ENCODE results near the gene TRPM7. TPM values are rescaled to one million over a fixed set of nuclear protein-coding genes. Genes with fewer than 3 reads are reported as not detected.
"Not testable (repeated sequence)": the region's sequence is repeated elsewhere in the genome, so short reads cannot be mapped to it uniquely, and the experiment has no call there.

Gene TRPM7
- total RNA-seq, 4 donors from 2014 or later = 46.2 to 755 (median 83.5) TPM

DNA sequence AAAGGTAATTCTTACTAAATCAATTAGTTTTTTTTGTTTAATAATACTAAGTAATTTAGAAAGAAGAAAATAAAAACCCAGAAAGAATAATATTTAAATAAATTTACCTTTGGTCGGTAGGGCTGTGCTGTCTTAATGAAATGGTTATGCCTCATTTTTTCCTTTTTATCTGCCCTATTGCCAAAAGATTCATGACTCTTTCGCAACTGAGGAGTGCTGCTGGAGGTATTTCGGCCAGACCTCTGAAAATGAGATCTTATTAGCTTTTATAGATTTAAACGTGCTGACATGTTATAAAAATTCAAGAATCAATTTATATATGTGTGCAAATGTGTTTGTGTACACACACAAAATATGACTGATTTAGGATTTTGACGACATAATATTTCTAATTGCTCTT is 73.0 kb downstream of the TRPM7 start:
- Histone ChIP-seq H3K36me3 (no peaks in the 10 kb centered on the region), H3K27me3 (no peaks in the 10 kb centered on the region), H3K27ac (no peak overlapping the region), H3K9me3 (no peaks in the 10 kb centered on the region), H3K4me1 (no peaks in the 10 kb centered on the region), H3K4me3 (no peak overlapping the region)
- DNase-seq = no peak
- intact Hi-C loops (cut with DNase I; ENCODE audit: low total_unique reads) = no loop called here
- TF ChIP-seq, protein P1, sequence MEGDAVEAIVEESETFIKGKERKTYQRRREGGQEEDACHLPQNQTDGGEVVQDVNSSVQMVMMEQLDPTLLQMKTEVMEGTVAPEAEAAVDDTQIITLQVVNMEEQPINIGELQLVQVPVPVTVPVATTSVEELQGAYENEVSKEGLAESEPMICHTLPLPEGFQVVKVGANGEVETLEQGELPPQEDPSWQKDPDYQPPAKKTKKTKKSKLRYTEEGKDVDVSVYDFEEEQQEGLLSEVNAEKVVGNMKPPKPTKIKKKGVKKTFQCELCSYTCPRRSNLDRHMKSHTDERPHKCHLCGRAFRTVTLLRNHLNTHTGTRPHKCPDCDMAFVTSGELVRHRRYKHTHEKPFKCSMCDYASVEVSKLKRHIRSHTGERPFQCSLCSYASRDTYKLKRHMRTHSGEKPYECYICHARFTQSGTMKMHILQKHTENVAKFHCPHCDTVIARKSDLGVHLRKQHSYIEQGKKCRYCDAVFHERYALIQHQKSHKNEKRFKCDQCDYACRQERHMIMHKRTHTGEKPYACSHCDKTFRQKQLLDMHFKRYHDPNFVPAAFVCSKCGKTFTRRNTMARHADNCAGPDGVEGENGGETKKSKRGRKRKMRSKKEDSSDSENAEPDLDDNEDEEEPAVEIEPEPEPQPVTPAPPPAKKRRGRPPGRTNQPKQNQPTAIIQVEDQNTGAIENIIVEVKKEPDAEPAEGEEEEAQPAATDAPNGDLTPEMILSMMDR (IDR thresholded peaks at IDR 0.05) = no peak
- TF ChIP-seq POLR2A (IDR thresholded peaks at IDR 0.05) = no peak

DNA sequence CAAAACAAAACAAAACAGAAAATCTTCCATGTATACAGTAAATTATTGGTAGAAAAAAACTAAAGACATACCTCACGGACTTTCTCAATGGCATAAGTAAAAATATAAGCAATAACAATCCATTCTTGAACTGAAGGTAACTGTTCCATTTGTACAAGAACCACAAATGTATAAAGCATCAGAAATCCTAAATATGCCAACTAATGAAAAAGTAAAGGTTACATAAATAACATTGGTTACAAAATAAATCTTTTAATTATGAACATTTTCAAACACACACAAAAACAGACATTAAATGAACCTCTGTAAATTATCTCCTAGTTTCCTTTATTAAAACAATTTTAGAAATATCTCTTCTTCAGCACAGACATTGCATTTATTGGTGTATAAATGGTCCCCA is 79.5 kb downstream of the TRPM7 start:
- Histone ChIP-seq H3K36me3 (no peaks in the 10 kb centered on the region), H3K4me3 (no peak overlapping the region), H3K9me3 (no peaks in the 10 kb centered on the region), H3K27ac (no peak overlapping the region), H3K27me3 (no peaks in the 10 kb centered on the region), H3K4me1 (no peaks in the 10 kb centered on the region)
- intact Hi-C loops (cut with DNase I; ENCODE audit: low total_unique reads) = no loop called here
- no peak for DNase-seq
- TF ChIP-seq, protein P1 (IDR thresholded peaks at IDR 0.05) = no peak
- no peak for TF ChIP-seq POLR2A (IDR thresholded peaks at IDR 0.05)

DNA sequence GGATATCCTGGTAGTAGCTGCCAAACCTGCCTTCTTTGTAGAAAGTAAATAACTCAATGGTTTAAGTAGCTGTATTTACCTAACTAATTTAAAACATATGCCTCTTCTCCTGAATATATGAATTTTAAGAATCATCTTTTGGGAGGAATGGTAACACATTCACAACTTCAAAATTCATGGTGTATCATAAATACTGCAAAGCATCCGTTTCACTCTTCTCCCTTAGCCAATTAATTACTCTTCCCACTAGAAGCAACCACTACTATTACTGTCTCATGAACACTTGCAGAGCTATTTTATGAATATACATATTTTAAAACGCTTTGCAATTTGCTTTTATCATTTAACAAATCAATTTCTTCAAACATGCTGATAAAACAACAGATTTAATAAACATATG is 81.1 kb downstream of the TRPM7 start:
- intact Hi-C loops (cut with DNase I; ENCODE audit: low total_unique reads) = no loop called here
- DNase-seq = no peak
- Histone ChIP-seq H3K4me3 (no peak overlapping the region), H3K27me3 (no peaks in the 10 kb centered on the region), H3K27ac (no peak overlapping the region), H3K36me3 (no peaks in the 10 kb centered on the region), H3K4me1 (no peaks in the 10 kb centered on the region), H3K9me3 (no peaks in the 10 kb centered on the region)
- no peak for TF ChIP-seq POLR2A (IDR thresholded peaks at IDR 0.05)
- TF ChIP-seq, protein P1 (IDR thresholded peaks at IDR 0.05) = no peak

DNA sequence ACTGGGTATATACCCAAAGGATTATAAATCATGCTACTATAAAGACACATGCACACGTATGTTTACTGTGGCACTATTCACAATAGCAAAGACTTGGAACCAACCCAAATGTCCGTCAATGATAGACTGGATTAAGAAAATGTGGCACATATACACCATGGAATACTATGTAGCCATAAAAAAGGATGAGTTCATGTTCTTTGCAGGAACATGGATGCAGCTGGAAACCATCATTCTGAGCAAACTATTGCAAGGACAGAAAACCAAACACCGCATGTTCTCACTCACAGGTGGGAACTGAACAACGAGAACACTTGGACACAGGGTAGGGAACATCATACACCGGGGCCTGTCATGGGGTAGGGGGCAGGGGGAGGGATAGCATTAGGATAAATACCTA is 84.6 kb downstream of the TRPM7 start:
- intact Hi-C loops (cut with DNase I; ENCODE audit: low total_unique reads); H3K4me1 ChIP-seq; H3K9me3 ChIP-seq; H3K27ac ChIP-seq; H3K36me3 ChIP-seq; DNase-seq; H3K4me3 ChIP-seq; H3K27me3 ChIP-seq: not testable (repeated sequence)

DNA sequence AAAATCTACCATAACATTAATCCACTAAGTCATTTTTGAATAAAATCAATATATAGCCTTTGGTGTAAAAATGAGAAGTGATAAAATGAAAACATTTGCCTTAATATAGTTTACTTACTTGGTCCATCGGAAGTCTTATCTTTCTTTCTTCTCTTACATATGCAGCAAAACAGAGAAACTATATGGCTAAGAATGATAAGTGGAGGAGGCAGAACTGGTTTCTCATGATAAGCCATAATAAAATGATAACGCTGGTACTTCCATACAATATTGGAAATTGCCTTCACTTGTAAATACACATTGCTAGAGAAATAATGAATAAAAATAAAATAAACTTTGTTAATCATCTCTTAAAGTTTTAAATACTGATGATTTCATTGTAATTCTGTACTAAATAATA is 92.3 kb downstream of the TRPM7 start:
- H3K27ac ChIP-seq = no peak overlapping the region
- H3K27me3 ChIP-seq = no peaks in the 10 kb centered on the region
- H3K9me3 ChIP-seq = no peaks in the 10 kb centered on the region
- no peak overlapping the region for H3K4me3 ChIP-seq
- H3K4me1 ChIP-seq = no peaks in the 10 kb centered on the region
- H3K36me3 ChIP-seq = no peaks in the 10 kb centered on the region
- intact Hi-C loops (cut with DNase I; ENCODE audit: low total_unique reads) = no loop called here
- no peak for DNase-seq
- no peak for TF ChIP-seq POLR2A (IDR thresholded peaks at IDR 0.05)
- TF ChIP-seq, protein P1 (IDR thresholded peaks at IDR 0.05) = no peak

DNA sequence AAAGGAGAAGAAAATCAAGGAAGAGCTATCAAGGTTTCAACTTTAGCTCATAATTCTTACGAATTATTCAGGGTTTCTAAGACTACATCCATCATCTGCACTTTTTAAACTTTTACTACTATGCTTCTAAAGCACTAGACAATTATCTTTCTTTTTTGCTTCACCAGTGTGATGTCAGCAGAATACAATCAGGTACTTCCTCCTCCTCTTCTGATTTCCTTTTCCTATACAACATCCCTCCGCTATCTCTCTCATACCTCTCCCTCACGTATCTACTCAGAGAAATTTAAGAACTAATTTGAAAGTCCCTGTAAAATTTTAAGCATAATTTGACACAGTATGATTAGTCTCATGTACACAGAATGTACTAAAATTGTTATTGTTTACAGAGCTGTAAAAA is 92.8 kb downstream of the TRPM7 start:
- Histone ChIP-seq H3K4me3 (no peak overlapping the region), H3K9me3 (no peaks in the 10 kb centered on the region), H3K27ac (no peak overlapping the region), H3K4me1 (no peaks in the 10 kb centered on the region), H3K27me3 (no peaks in the 10 kb centered on the region), H3K36me3 (no peaks in the 10 kb centered on the region)
- DNase-seq = no peak
- intact Hi-C loops (cut with DNase I; ENCODE audit: low total_unique reads) = no loop called here
- TF ChIP-seq, protein P1 (IDR thresholded peaks at IDR 0.05) = no peak
